ENCODE data around the gene SKOR1. TPM values are rescaled to one million over a fixed set of nuclear protein-coding genes. Genes with fewer than 3 reads are reported as not detected.

The SKOR1 gene
- total and polyA plus RNA-seq, 12 donors = 0.07 to 0.40 (median 0.15) TPM

DNA sequence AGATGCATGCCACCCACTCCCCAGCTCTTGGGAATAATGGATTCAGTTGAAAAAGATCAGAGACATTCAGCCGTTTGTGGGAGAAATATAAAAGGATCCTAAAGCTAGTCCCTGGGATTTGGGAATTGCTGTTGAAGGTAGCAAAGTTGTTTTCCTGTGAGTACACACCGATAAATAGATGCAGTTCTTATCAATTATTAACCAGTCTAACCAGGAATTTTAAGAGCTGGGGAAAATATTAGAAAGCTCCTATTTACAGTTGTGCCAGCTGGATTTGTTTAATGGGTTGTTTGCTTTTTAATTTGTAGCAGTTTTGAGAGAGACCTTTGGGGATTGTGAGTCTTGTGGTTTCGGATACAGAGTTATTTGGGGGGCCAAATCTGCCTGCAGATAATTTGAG, 44.2 kb upstream of the SKOR1 start:
- Histone ChIP-seq H3K27me3 (no peaks in the 10 kb centered on the region), H3K4me3 (no peak overlapping the region), H3K9me3 (no peaks in the 10 kb centered on the region), H3K36me3 (peaks cover 0 to 23% (median 0%) of the 10 kb centered on the region in 9 donors), H3K27ac (no peak overlapping the region), H3K4me1 (peaks cover 0 to 16% (median 0%) of the 10 kb centered on the region in 9 donors)
- DNase-seq (no peak), ATAC-seq (no peak)
- WGBS, 2 donors = 87 to 92% methylated on average over 3 of the region's 3 CpGs
- intact Hi-C loops (cut with DNase I) = no loop called here
- TF ChIP-seq, protein P1, sequence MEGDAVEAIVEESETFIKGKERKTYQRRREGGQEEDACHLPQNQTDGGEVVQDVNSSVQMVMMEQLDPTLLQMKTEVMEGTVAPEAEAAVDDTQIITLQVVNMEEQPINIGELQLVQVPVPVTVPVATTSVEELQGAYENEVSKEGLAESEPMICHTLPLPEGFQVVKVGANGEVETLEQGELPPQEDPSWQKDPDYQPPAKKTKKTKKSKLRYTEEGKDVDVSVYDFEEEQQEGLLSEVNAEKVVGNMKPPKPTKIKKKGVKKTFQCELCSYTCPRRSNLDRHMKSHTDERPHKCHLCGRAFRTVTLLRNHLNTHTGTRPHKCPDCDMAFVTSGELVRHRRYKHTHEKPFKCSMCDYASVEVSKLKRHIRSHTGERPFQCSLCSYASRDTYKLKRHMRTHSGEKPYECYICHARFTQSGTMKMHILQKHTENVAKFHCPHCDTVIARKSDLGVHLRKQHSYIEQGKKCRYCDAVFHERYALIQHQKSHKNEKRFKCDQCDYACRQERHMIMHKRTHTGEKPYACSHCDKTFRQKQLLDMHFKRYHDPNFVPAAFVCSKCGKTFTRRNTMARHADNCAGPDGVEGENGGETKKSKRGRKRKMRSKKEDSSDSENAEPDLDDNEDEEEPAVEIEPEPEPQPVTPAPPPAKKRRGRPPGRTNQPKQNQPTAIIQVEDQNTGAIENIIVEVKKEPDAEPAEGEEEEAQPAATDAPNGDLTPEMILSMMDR (IDR thresholded peaks at IDR 0.05) = no peak

DNA sequence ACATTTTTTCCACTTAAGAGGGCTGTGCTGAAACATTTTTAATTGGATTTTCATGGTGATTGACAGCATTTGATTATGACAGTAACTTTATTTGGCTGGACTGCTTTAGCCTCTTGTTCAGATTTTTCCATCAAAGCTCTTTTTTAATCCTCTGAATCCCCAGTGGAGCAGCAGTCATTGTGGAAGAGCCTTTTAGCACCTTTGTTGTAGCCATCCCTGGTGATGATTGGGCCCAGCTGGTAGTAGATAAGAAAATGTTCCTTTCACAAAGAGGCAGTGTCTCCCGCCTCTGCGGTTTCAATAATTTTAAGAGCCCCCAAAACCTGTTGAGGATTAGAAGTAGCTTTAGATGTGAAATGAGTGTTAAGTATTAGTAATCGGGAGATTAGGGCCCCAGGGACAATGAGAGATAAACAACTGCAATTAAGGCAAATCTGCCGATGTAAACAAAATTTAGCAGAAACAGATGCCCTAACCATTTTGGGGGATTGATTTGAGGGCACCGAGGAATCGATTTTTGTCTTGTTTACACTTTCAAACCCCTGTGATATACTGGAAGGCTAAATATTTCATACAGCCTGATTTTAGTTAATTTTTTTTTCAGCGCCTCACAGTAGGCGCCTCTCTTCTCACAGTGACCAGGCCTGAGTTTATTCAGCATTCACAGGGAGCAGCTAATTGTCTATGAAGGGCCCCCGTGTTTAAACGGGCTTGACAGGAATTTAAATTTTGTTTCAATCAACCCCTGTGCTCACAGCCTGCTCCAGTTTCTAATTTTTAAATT, 43.2 kb upstream of the SKOR1 start:
- DNase-seq (no peak), ATAC-seq (no peak)
- H3K27me3 ChIP-seq = no peaks in the 10 kb centered on the region
- no peaks in the 10 kb centered on the region for H3K9me3 ChIP-seq
- intact Hi-C loops (cut with DNase I) = no loop called here
- H3K27ac ChIP-seq = no peak overlapping the region
- 75 to 78% methylated on average over 10 of the region's 10 CpGs for WGBS, 2 donors
- TF ChIP-seq, protein P1 (IDR thresholded peaks at IDR 0.05) = no peak
- no peak overlapping the region for H3K4me3 ChIP-seq
- peaks cover 0 to 16% (median 0%) of the 10 kb centered on the region in 9 donors for H3K4me1 ChIP-seq
- H3K36me3 ChIP-seq = peaks cover 0 to 23% (median 0%) of the 10 kb centered on the region in 9 donors

GRCh38 chr15:67782691-67782991, 42.7 kb upstream of the SKOR1 start:
- no peak overlapping the region for H3K27ac ChIP-seq
- peaks cover 0 to 23% (median 0%) of the 10 kb centered on the region in 9 donors for H3K36me3 ChIP-seq
- intact Hi-C loops (cut with DNase I) = no loop called here
- WGBS, 2 donors = 76 to 78% methylated on average over 7 of the region's 7 CpGs
- H3K4me1 ChIP-seq = peaks cover 0 to 16% (median 0%) of the 10 kb centered on the region in 9 donors
- ATAC-seq (no peak), DNase-seq (no peak)
- H3K27me3 ChIP-seq = no peaks in the 10 kb centered on the region
- H3K4me3 ChIP-seq = no peak overlapping the region
- TF ChIP-seq, protein P1 (IDR thresholded peaks at IDR 0.05) = no peak
- no peaks in the 10 kb centered on the region for H3K9me3 ChIP-seq

GRCh38 chr15:67783303-67783702, 42.0 kb upstream of the SKOR1 start:
- Histone ChIP-seq H3K4me1 (peaks cover 0 to 16% (median 0%) of the 10 kb centered on the region in 9 donors), H3K27me3 (no peaks in the 10 kb centered on the region), H3K9me3 (no peaks in the 10 kb centered on the region), H3K4me3 (no peak overlapping the region), H3K27ac (no peak overlapping the region), H3K36me3 (peaks cover 0 to 23% (median 0%) of the 10 kb centered on the region in 9 donors)
- WGBS, 2 donors = 91 to 92% methylated on average over 7 of the region's 7 CpGs
- ATAC-seq (no peak), DNase-seq (no peak)
- intact Hi-C loops (cut with DNase I) = no loop called here
- TF ChIP-seq, protein P1 (IDR thresholded peaks at IDR 0.05) = no peak

All from heart right ventricle (tissue), 16 donors.